AG10803 (cell line): ENCODE data around the gene HEXIM1.

Experiments
- DNase-seq: peaks from one replicate; pipeline ENCODE4 v3.0.0; 2010; ENCODE audit warnings: low read depth
- H3K4me3 ChIP-seq: 2 replicates; pipeline ENCODE4 v1.5.1; 2011; ENCODE audit warnings: mild to moderate bottlenecking, low read length, control low read depth
- CTCF ChIP-seq: conservative IDR thresholded peaks from 2 replicates; pipeline ENCODE4 v1.5.1; 2011; ENCODE audit warnings: mild to moderate bottlenecking, low read length, control low read depth, inconsistent platforms

The HEXIM1 gene

GRCh38 chr17:45156242-45156641 lies 8.0 kb downstream of the HEXIM1 start:
- H3K4me3 ChIP-seq = no peak overlapping the region
- no peak for DNase-seq
- TF ChIP-seq CTCF = no peak

GRCh38 chr17:45160447-45161287 lies 12.4 kb downstream of the HEXIM1 start:
- peak; percentile 75 for DNase-seq
- peak; percentile 22; the same call in 1 of the 2 replicates for TF ChIP-seq CTCF
- peak overlapping the region; percentile 95 for H3K4me3 ChIP-seq

- TF ChIP-seq CTCF = no peak
- peak within 1 kb of the TSS; percentile 95 for H3K4me3 ChIP-seq
- DNase-seq = peak; percentile 100
These were observed 13.2 kb downstream of the HEXIM1 start, which contains the start of gene HEXIM2 for GRCh38 chr17:45161288-45162024. Gene HEXIM2, plus strand, starts transcription at chr17:45161875. Its CDS starts 919 bp downstream, at chr17:45162794.

- no peak for DNase-seq
- H3K4me3 ChIP-seq = peak overlapping the region; percentile 56
- no peak for TF ChIP-seq CTCF
These were observed 13.9 kb downstream of the HEXIM1 start for GRCh38 chr17:45162025-45162687.

GRCh38 chr17:45164734-45165269 lies 16.5 kb downstream of the HEXIM1 start:
- H3K4me3 ChIP-seq = no peak overlapping the region
- no peak for DNase-seq
- TF ChIP-seq CTCF = no peak

- TF ChIP-seq CTCF = no peak
- H3K4me3 ChIP-seq = no peak overlapping the region
- no peak for DNase-seq
These were observed 20.9 kb downstream of the HEXIM1 start for GRCh38 chr17:45168991-45169752.
